Stimulated activated CD8-positive, alpha-beta memory T cell treated with anti-CD3 and anti-CD28 coated beads, Interleukin-4, amount 100 ng/mL, for 4 hours (primary cell): ENCODE data around the gene MGAT4A.
"Not testable (repeated sequence)": the region's sequence is repeated elsewhere in the genome, so short reads cannot be mapped to it uniquely, and the experiment has no call there.

Experiments
- DNase-seq, 2 donors: peaks; one replicate each; pipeline ENCODE4 v3.0.0-alpha.2; 2020; ENCODE audit warnings: low read depth in 2 of 2, low spot score in 1 of 2

Gene MGAT4A

DNA sequence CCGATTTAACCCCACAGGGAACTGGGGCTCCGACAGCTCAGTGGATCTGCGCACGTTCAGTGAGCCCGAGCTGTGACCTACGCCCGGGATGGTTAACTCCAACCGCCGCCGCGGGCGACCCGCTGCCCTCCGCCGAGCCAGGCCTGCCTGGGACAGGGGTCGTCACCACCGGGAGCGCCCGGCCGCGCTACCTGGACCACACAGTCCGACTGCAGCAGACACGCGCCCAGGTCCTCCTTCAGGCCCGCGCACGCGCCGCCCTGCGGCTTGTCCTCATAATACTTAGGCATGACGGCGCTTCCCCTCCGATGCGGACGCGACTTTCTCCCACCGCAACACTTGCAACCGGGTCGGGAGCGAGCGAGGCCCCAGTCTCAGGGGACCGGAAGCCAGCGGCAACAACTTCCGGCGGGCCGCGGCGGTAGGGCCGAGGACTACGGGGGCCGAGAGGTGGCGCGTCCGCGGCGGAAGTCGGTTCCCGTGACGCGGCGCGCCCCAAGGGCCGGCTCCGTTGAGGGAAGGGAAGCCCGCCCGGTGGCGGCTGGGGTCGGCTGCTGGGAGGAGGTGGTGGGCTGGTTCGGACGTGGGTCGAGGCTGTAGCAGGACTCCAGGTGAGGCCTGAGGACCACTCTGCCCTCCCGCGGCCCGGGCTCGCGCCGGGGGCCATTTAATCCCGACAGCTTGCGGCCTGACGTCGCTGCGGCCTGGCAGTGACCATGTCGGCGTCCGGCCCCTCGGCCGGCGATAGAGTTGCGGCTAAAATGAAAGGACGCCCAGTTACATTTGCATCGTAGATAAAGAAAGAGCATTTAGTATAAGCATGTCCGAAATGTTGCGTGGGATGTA, 122.6 kb downstream of the MGAT4A start, which contains the start of the genes COA5 and UNC50:
TSS of gene COA5 (minus strand) at position 397 of the 846 bp plus-strand sequence. CDS start at position 290, 107 bp downstream.
TSS of gene UNC50 (plus strand) at position 474 of the 846 bp plus-strand sequence. CDS start 1,171 bp downstream, outside the sequence.
- peak; percentile 74 to 76 for DNase-seq

DNA sequence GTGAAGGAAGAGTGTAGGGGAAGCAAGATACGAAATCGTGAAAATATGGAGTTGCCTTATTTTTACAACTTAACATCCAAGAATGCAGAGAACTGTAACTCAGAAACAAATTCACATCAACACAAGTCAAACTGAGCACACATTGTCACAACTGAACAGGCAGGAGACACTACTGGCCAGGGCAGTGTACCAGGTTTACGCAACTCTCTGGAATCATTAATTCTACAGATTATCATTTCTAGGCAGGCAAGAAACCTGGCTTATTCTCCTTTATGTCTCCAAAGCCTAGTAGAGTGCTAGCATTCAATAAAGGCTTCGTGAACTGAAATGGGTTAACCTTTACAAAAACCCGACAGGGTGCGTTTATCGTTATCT, 123.2 kb downstream of the MGAT4A start:
- no peak for DNase-seq

DNA sequence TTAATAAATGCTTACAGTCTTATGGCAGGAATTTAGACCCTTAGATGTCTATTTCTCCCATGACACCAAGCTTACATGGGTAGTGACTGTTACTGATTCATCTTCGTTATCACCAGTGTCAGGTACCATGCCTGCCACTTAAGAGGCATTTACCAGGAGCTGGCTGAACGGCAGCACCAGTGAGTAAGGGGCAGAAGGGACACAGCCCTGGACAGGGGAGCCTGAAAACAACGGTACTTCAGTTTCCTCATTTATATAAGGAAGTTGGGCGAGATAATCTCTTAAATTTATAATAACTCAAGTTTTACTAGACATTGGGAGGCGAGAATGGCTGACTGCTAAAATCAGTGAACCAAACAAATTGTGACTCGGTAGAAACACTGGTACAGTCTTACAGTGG, 123.8 kb downstream of the MGAT4A start:
- DNase-seq, result no peak

DNA sequence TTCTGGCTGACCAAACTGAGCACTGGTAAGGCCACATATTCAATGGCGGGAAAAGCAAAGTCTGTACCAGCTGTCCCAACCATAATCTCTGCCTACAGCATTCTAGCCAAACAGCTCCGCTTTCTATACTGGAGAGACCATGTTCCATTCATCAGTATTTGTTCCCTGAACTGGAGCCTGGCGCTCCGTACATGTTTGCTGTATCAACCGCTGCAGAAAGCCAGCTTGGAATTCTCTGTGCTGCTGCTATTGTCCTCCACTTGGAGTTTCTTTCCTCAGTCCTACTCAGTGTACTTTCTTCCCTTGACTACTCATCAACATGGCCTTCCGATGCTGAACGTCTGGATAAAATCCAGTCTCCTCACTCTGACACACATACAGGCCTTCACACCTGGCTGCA, 124.5 kb downstream of the MGAT4A start:
- DNase-seq, result no peak

DNA sequence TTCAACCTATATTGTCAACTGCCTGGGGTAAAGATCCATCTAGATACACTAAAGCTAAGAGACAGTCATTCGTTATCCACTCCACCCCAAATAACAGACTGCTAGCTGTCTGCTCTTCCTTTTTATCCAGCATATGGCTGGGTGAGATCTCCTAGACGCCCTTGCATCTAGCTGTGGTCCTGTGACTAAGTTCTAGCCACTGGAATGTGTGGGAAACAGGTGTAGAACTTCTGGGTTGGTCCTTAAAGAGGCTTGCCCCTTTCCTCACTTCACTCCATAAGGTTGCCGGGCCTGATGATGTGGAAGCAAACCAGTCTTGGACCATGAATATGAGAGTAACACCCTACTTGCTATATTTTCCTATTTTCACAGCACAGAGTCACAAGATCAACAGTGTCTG, 125.9 kb downstream of the MGAT4A start:
- no peak for DNase-seq

DNA sequence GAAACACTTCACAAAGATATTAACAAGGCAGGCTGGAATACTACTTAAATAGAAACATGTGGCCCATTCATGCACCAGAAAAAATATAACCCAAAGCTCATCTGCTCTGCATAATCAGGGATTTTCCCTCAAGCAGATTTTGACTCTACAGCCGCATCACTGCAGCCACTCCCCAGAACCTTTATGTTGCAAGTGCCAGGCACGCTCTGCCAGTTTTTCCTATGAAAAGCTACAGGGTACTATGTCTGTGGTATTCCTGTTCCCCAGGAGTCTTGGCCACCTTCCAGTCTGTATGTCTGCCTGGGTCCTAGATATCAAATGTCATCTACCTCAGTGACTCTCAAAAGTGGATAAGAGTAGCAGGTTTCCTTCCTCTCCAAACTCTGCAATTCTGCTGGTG, 126.4 kb downstream of the MGAT4A start:
- DNase-seq, result no peak

DNA sequence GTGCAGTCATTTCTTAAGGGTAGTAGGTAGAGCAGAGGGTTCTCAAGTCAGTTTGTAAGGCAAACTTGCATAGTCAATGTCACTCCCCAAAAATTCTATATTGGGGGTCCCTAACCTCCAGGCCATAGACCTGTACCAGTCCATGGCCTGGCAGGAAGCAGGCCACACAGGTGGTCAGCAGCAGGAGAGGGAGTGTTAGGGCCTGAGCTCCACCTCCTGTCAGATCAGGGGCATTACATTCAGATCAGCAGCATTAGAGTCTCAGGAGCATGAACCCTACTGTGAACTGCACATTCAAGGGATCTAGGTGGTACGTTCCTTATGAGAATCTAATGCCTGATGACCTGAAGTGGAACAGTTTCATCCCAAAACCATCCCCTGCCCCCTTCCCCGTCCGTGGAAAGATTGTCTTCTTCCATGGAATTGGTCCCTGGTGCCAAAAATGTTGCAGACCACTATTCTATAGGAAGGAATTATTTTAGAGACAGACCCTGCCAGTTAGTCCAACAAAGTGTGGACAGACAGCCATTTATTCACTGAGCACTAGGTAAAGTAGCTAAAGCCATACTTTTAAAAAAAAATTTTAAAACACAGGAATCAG, 129.3 kb downstream of the MGAT4A start:
- no peak for DNase-seq

DNA sequence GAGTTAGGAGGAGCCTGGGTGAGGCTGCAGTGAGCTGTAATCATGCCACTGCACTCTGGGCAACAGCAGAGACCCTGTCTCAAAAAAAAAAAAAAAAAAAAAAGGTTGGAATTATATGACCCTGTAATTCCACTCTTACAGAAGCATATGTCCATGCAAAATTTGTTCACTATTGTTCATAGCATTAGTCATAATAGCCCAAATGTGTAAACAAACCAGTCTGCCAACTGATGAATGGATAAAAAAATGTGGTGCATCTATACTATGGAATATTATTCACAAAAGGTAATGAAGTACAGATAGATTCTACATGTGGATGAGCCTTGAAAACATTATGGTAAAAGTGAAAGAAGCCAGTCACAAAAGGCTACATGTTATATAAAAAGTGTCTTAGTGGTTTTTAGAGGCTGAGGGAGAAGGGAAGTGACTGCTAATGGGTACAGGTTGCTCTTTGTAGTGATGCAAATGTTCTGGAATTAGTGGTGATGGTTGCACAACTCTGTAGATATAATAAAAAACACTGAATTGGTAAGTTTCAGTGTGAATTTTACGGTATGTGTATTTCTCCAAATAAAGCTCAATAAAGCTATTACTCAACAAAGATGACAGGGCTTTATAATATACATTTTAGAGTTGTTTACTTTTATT, 132.0 kb downstream of the MGAT4A start:
- DNase-seq, result no peak

DNA sequence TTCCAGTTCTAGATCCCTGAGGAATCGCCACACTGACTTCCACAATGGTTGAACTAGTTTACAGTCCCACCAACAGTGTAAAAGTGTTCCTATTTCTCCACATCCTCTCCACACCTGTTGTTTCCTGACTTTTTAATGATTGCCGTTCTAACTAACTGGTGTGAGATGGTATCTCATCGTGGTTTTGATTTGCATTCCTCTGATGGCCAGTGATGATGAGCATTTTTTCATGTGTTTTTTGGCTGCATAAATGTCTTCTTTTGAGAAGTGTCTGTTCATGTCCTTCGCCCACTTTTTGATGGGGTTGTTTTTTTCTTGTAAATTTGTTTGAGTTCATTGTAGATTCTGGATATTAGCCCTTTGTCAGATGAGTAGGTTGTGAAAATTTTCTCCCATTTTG, 136.3 kb downstream of the MGAT4A start:
- DNase-seq, result not testable (repeated sequence)

DNA sequence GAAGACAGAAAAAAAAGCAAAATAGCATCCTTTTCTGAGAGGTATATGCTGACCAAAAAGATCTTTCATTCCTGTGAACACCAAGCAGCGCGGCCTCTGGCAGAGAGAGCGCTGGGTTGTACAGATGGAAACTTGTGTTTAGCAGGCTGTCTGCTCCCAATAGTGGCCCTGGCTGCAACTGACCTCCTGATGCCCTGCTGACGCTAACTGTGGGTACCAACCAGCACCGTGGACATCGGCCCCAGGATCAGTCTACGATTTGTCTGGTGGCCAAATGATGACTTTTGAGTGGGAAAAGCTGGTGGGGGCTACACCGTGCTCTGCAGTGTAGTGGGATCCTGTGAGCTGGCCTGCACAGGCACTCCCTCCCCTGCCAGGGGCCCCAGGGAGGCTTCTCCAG, 138.4 kb downstream of the MGAT4A start:
- DNase-seq, result no peak

DNA sequence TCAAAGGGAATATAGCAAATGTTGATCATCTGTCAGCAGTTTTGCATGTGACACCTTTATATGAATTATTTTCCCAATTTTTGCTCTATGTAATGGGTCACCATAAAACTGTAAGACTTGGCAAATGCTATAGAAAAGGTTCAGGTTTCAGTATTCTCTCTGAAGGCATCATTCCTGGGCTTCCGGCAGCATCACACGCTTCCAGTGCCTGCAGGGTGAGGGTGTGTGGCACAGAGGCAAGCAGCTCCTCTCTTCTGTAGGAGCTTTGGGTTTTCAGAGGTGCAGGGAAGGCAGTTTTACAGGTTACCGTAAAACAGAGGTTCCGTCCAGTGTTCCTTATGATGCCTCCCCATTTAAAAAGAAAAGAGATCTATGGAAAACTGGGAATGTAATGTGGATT, 141.4 kb downstream of the MGAT4A start:
- DNase-seq, result no peak

DNA sequence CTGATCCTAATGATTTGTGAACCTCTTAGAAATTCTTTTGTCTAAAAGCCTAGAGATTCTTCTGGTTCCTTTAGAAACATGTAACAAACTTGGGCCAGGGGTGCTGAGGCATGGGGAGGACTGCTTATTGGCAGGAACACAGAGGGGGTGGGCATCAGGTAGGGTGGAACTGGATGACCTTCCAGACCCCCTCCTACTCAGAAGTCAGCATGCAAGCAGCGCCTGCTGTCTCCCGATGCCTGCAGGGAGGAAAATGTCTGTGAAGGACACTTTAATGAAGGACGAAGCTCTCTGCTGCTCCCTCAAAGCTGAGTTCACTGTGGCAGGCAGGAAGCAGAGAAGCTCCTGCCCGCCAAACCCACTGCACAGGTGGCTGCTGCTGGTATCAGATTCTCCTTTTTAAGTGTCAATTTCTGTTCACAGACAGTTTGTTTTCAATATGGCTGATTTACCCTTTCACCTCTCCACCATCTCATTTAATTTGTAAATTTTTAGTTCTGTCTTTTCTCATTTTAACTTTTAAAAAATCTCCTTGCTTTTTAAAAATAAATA, 142.0 kb downstream of the MGAT4A start:
- no peak for DNase-seq

DNA sequence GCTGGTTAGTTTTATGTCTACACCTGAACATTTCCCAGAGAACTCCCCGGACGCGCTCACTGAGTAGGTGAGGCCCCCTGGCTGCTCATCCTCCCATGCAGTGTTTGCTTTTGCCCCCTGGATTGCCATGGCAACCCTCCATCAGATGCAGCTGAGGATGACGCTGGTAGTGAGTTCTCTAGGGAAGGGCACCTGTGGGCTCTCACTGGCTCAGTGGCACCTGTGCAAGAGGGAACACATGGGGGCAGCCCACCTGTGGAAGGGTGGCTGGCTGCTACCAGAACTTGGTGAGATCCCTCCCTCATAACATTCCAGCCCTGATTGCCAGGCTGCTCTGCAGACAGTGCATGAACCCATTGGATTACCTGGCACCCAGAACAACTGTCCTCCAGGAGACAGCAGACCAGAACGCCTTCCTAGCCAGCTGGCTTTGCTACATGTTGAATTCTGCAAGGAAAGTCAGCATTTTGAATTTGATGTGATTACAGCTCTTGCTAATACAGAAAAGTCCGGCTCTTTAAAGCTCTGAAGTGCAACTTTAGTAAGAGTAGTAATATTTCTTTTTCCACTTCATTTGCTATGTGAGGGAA, 144.3 kb downstream of the MGAT4A start:
- no peak for DNase-seq

DNA sequence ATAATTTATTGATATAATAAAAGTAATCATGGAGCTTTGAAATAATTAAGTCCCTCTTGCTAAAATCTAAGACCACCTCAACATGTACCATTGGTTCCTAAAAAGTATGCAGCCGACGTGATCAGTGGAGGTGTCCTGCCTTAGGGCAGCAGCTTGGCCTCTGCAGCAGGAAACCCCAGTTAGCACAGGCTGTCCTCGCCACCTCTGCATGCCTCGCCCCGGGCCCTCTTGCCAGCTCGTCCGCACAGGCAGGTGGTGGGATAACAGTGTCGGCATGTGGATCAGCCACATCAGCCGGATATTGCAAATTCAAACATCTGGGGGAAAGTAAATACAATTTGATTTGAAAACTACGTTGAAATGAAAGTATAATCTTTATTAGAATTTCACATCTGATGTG, 145.5 kb downstream of the MGAT4A start:
- no peak for DNase-seq

DNA sequence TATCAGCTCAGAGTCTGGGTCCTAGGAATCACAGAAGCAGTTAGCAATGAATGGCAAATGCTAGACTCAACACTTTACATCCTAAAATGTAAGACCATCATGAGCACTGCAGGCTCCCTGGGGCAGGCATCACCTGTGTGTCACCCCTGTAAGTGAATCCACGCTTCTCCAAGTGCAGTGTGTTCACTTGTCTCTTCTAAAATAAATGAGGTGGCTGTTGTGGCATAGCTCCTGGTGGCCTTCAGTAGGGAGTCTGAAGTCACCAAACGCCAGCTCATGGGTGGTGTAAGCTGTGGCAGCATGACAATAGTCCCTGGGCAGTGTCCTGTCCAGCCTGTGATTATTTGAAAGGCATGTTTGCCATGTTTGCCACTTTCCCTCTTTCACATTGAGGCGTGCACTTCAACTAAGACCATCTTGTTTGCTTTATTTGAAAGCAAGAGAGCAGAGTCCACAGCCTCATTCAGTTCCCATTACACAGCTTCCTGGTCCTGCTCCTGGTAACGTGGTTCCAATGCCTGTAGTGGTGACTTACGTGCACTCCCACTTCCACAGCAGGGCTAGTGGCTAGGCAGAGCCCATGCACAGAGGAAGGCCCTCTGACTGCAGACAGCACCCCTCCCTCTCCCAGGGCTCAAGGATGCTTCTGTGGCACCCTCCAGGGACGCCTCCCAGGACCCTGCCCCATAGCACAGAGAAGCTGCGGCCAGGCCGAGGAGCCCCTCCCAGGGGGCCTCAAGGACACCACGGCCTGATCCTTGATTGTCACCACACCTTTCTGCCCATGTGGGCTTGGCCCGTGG, 146.9 kb downstream of the MGAT4A start:
- DNase-seq, result no peak

DNA sequence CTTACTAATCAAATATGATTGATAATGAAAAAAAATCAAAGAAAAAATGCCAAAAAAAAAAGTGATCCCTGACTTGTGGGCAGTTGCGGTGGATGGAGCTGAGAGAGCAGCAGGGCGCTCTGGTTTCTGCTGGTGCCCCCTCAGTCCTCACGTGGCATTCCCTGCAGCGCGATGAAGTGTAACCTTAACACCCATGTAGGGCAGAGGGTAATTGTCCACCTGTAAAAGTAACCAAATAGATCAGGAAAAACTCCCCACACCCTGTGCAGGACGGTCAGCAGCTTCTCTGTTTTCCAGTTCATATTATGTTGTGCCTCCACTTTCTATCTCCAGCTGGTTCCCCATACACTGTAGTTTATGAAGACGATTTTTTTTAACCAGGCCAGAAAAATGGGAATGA, 147.7 kb downstream of the MGAT4A start:
- no peak for DNase-seq

DNA sequence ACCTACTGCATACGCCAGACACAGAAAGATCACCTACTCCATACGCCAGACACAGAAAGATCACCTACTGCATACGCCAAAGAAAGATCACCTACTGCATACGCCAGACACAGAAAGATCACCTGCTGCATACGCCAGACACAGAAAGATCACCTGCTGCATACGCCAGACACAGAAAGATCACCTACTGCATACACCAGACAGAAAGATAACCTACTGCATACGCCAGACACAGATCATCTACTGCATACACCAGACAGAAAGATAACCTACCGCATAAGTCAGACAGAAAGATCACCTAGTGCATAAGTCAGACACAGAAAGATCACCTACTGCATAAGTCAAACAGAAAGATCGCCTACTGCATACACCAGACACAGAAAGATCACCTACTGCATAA, 148.4 kb downstream of the MGAT4A start:
- DNase-seq, result no peak

DNA sequence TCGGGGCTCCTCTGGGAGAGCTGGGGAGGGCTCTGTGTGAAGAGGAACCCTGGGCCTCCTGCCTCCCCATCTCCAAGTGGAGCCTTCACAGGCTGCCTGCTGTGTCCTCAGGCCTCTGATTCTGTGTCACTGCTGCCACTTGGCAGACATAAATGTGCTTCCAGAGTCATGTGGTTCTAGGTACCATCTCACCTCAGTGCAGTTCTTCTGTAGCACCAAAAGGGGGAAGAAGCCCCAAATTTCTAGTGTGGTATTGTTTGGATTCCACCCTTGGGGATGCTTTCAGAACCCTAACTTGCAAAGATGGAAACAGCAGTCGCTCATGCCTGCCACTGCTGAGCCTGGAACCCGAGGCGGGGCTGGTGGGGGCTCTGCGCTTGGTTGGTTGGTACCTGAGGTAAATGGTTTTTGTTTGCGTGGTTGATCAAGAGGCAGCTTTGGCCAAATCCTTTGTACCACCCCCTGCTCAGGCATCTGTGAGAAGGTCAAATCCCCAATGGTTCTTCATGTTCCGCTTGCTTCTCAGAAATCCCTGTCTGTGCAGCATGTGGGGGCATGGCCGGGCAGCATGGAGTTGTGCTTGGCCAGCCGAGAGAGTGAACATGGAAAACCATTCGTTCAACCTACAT, 150.2 kb downstream of the MGAT4A start:
- DNase-seq, result no peak

DNA sequence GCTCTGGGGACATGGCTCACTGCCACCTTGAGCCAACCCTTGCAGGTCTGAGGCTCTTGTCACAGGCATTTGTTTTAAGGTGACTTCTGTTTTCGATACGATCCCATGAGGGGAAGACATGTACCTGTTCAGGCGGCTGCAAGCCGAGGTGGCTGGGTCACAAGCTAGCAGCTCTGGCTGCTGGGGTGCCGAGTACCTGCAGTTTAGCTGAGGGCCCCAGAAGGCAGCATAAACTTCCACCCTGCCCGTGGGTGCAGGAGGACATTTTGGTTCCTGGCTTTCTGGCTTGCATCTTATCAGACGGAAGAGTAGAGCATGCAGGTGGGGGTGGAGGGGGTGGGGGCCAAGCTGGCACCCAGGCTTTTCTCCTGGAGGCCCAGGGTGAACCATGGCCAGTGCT, 151.0 kb downstream of the MGAT4A start:
- DNase-seq, result no peak

DNA sequence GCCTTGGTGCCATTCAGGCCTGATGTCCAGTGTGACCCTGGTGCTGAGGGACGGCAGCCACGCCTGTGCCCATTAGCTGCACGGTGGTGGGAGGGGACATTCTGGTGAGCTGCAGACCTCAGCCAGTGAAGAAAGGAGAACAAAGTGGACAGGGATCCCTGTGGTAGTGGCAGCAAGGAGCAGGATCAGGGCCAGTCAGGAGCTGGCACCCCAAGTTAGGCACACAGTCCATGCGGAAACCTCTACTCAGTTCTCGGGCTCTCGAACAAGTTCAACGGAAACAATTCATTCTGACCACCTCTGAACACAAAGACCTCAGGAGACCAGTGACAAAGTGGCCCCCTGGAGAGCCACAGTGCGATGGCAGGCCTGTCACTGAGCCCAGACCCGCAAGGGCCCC, 152.7 kb downstream of the MGAT4A start:
- no peak for DNase-seq
